K562 (cell line): ENCODE results near the gene C2CD4C.
"Not testable (repeated sequence)": the region's sequence is repeated elsewhere in the genome, so short reads cannot be mapped to it uniquely, and the experiment has no call there.

Experiments
- HDGF ChIP-seq: fragments of 450-650 bp; IDR thresholded peaks from 2 replicates; pipeline ENCODE4 v1.6.1; 2016
- JUN ChIP-seq, 2 experiments: sonication (generic) in 1 of 2; formaldehyde crosslinking in 1 of 2; IDR thresholded peaks; 2 replicates each; pipeline versions ENCODE4 v1.6.1 to v1.8.0; 2012 to 2022; ENCODE audit warnings: borderline replicate concordance in 2 of 2, mild to moderate bottlenecking in 2 of 2, improper control_type of control experiment in 1 of 2, low read depth in 1 of 2, low read length in 1 of 2, missing genetic modification reagents in 1 of 2
- POLR2AphosphoS5 ChIP-seq: IDR thresholded peaks from 2 replicates; pipeline ENCODE4 v1.6.1; 2011; ENCODE audit warnings: mild to moderate bottlenecking, low read depth, low read length, moderate library complexity; ENCODE audit not compliant: control insufficient read depth, insufficient read depth
- TAF1 ChIP-seq: IDR thresholded peaks from 2 replicates; pipeline ENCODE4 v1.6.1; 2011; ENCODE audit warnings: mild to moderate bottlenecking, low read length, moderate library complexity; ENCODE audit not compliant: insufficient read depth, control insufficient read depth, severe bottlenecking; ENCODE audit errors: extremely low read depth
- YY1 ChIP-seq, 3 experiments: IDR thresholded peaks; 2 replicates each; pipeline ENCODE4 v1.6.1; 2011; ENCODE audit warnings: low read length in 2 of 3, mild to moderate bottlenecking in 2 of 3, moderate library complexity in 2 of 3, borderline replicate concordance in 1 of 3, control low read depth in 1 of 3, low read depth in 1 of 3; ENCODE audit not compliant: insufficient read depth in 3 of 3, insufficient replicate concordance in 2 of 3, control insufficient read depth in 1 of 3, insufficient read length in 1 of 3; ENCODE audit errors: extremely low read depth in 1 of 3
- ZNF133 ChIP-seq: fragments of 250-450 bp; sonication (Bioruptor Pico); IDR thresholded peaks from 2 replicates; pipeline ENCODE4 v1.4.0; 2020; ENCODE audit warnings: mild to moderate bottlenecking
- ZNF140 ChIP-seq: fragments of 250-450 bp; sonication (Bioruptor Pico); IDR thresholded peaks from 2 replicates; pipeline ENCODE4 v1.8.0; 2021; ENCODE audit warnings: moderate library complexity, mild to moderate bottlenecking, inconsistent platforms
- TF ChIP-seq, protein P1 (sequence below): sonication (generic); formaldehyde crosslinking; IDR thresholded peaks from 2 replicates; pipeline ENCODE4 v1.9.0; 2022; ENCODE audit warnings: mild to moderate bottlenecking, missing genetic modification reagents
- TF ChIP-seq, protein P2 (sequence below): sonication (generic); formaldehyde crosslinking; IDR thresholded peaks from 2 replicates; pipeline ENCODE4 v1.8.0; 2022; ENCODE audit warnings: mild to moderate bottlenecking, missing genetic modification reagents
- TF ChIP-seq, protein P3 (sequence below), 3 experiments: IDR thresholded peaks in 2 of 3; conservative IDR thresholded peaks in 1 of 3; 2 replicates each; pipeline ENCODE4 v1.5.1; 2011 to 2012; ENCODE audit warnings: low read length in 3 of 3, mild to moderate bottlenecking in 3 of 3, control low read depth in 2 of 3, improper control_type of control experiment in 1 of 3, inconsistent platforms in 1 of 3, low read depth in 1 of 3, mixed read lengths in 1 of 3, moderate library complexity in 1 of 3; ENCODE audit not compliant: insufficient read depth in 2 of 3

DNA sequence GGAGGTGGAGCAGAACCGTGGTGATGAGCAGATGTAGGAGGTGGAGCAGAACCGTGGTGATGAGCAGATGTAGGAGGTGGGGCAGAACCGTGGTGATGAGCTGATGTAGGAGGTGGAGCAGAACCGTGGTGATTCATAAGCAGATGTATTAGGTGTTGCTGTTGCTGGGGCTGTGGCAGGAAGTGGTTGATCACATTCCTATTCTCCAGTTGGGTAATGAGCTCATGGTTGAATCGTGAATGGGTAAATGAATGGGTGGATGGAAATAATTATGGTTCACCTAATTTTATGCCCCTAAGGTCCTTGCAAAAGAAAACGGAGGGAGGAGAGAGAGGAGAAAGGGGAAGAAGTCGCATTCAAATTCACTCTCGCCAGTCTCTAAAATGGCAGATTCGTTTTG is 26.4 kb downstream of the C2CD4C start:
- TF ChIP-seq ZNF133 (CRISPR knock-in tag); HDGF; YY1 (IDR thresholded peaks at IDR 0.05; ENCODE audit: borderline replicate concordance in 1 of 3, control insufficient read depth in 1 of 3, extremely low read depth in 1 of 3, insufficient read depth in 3 of 3, insufficient read length in 1 of 3, insufficient replicate concordance in 2 of 3, low read depth in 1 of 3, low read length in 2 of 3); POLR2AphosphoS5; TAF1; JUN (IDR thresholded peaks at IDR 0.05; ENCODE audit: borderline replicate concordance, low read depth, low read length); JUN (CRISPR knock-in tag; IDR thresholded peaks at IDR 0.05; ENCODE audit: borderline replicate concordance); ZNF140 (CRISPR knock-in tag): not testable (repeated sequence)
- TF ChIP-seq, protein P1, sequence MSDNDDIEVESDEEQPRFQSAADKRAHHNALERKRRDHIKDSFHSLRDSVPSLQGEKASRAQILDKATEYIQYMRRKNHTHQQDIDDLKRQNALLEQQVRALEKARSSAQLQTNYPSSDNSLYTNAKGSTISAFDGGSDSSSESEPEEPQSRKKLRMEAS: not testable (repeated sequence)
- TF ChIP-seq, protein P2, sequence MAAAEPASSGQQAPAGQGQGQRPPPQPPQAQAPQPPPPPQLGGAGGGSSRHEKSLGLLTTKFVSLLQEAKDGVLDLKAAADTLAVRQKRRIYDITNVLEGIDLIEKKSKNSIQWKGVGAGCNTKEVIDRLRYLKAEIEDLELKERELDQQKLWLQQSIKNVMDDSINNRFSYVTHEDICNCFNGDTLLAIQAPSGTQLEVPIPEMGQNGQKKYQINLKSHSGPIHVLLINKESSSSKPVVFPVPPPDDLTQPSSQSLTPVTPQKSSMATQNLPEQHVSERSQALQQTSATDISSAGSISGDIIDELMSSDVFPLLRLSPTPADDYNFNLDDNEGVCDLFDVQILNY (CRISPR knock-in tag): not testable (repeated sequence)
- TF ChIP-seq, protein P3, sequence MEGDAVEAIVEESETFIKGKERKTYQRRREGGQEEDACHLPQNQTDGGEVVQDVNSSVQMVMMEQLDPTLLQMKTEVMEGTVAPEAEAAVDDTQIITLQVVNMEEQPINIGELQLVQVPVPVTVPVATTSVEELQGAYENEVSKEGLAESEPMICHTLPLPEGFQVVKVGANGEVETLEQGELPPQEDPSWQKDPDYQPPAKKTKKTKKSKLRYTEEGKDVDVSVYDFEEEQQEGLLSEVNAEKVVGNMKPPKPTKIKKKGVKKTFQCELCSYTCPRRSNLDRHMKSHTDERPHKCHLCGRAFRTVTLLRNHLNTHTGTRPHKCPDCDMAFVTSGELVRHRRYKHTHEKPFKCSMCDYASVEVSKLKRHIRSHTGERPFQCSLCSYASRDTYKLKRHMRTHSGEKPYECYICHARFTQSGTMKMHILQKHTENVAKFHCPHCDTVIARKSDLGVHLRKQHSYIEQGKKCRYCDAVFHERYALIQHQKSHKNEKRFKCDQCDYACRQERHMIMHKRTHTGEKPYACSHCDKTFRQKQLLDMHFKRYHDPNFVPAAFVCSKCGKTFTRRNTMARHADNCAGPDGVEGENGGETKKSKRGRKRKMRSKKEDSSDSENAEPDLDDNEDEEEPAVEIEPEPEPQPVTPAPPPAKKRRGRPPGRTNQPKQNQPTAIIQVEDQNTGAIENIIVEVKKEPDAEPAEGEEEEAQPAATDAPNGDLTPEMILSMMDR (IDR thresholded peaks at IDR 0.05 in 2 of 3, conservative IDR thresholded peaks at IDR 0.05 in 1 of 3; ENCODE audit: insufficient read depth in 2 of 3, low read depth in 1 of 3, low read length in 3 of 3): not testable (repeated sequence)
